ENCODE measurements around the gene BLOC1S1. TPM values are rescaled to one million over a fixed set of nuclear protein-coding genes. Genes with fewer than 3 reads are reported as not detected.

The BLOC1S1 gene
- total RNA-seq (ENCODE audit: insufficient read depth, low replicate concordance) = 67.4 TPM

DNA sequence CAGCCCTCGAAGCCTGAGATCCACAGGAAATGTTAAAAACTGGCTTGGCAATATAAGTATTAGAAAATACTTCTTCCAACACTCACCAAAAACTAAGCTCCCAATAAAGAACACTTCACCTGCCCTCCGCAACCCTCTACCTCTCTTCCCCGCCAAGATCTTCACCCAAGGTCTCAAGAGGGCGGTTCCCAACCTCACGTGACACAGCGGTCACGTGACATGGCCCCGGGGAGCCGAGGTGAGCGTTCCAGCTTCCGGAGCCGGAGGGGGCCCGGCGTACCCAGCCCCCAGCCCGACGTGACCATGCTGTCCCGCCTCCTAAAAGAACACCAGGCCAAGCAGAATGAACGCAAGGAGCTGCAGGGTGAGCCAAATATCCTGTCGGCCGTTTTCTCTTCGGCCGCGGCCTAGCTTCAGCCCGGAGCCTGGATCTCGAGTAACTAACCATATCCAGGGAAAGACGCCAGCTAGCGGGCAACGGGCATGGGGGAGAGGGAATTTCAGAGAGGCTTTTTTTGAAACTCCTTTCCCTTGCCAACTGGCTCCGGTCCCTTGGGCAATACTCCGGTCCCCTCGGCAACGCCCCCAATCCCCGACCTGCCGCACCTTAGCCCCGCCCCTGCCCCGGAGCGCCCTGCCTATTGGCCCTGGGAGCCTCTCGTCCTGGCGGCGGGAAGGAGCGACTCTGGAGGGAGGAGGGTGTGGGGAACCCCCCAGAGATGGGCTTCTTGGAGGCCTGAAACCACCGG is at the start of gene BLOC1S1:
BLOC1S1 (plus strand) TSS at position 214 of the 749 bp plus-strand sequence; CDS start at position 220, 6 bp downstream.
- DNase-seq (ENCODE audit: low spot score) = peak; percentile 95

DNA sequence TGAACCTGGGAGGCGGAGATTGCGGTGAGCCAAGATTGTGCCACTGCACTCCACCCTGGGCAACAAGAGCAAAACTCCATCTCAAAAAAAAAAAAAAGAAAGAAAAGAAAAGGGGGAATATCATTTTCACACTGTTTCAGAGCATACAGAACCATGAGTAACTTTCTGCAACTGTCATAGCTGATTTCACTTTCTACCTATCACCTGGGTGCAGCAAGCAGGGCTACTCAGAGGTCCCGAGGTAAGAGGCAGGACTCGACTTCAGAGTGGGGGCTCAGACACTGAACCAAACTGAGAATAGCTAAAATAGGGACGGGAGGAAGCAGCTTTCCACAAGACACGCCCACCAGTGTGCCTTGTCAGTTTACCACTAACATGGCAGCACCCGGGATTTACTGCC is 49.3 kb upstream of the BLOC1S1 start:
- no peak for DNase-seq (ENCODE audit: low spot score)

DNA sequence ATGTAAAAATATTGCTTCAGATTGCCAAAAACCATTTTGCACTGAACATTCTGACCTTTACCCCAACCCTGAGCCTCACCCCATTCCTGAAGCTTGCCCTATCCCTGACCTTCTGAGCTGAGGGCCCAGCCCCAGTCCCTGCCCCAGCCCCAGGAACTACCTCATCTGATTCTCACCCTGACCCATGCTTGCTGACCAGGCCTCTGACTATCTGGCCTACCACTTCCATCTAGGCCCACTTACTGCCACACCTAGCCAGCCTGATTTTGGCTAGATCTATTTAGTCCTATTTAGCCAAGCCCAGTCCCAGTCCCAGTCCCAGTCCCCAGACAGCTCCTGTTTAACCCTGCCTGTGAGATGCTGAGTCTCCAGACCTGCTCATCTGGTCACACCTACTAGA is 45.6 kb upstream of the BLOC1S1 start:
- DNase-seq (ENCODE audit: low spot score) = no peak

DNA sequence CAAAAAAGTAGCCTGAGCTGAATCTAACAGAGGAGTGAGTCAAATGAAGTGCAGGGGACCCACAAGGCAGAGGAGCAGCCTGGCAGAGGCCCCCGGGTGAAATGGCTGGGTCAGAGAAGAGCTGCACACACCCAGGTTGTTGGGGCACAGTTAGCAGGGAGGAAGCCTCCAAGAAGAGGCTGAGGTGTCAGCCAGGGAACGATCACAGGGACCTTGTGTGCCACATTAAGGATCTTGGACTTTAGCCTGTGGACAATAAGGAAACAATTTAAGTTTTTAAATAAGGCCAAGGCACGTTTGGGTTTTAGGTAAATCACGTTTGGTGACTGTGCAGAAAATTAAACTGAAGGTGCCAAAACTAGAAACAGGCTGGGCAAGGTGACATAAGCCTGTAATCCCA is 44.1 kb upstream of the BLOC1S1 start:
- no peak for DNase-seq (ENCODE audit: low spot score)

DNA sequence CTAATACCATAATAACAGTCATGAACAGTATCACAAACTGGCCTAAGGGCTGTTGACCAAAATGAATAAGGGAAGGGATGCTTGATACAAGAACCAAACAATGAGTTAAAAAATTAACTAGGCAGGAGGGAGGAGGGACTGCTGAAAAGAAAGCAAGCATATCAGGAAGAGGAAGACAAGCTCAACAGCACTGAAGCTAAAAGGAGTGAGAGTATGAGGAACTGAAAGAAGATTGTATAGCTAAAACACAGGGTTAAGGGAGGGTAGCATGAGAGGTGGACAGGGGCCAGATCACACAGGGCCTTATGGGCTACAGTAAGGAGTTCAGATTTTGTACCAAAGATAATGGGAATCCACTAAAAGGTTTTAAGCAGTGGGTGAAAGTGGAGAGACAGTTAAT is 42.2 kb upstream of the BLOC1S1 start:
- peak; percentile 19 for DNase-seq (ENCODE audit: low spot score)

DNA sequence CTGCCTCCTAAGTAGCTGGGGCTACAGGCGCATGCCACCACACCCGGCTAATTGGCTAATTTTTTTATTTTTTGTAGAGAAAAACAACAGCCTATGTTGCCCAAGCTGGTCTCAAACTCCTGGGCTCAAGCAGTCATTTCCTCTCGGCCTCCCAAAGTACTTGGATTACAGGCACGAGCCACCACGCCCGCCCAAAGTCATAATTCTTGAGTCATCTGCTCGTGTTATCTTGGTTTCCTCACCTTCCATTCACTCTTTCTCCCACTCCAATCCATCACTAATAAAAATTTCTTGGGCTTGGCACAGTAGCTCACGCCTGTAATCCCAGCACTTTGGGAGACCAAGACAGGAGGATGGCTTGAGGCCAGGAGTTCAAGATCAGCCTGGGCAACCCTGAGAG is 40.2 kb upstream of the BLOC1S1 start:
- no peak for DNase-seq (ENCODE audit: low spot score)

DNA sequence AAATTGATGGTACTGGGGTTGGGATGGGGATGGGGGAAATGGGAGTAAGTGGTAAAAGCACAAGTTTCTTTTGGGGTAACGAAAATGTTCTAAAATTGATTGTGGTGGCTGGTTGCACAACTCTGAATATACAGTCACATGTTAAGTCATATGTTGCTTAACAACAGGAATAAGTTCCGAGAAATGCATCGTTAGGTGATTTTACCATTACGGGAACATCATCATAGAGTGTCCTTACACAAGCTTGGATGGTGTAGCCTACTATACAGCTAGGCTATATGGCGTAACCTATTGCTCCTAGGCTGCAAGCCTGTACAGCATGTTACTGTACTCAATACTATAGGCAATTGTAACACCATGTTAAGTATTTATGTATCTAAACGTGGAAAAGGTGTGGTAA is 39.1 kb upstream of the BLOC1S1 start:
- DNase-seq (ENCODE audit: low spot score) = no peak

DNA sequence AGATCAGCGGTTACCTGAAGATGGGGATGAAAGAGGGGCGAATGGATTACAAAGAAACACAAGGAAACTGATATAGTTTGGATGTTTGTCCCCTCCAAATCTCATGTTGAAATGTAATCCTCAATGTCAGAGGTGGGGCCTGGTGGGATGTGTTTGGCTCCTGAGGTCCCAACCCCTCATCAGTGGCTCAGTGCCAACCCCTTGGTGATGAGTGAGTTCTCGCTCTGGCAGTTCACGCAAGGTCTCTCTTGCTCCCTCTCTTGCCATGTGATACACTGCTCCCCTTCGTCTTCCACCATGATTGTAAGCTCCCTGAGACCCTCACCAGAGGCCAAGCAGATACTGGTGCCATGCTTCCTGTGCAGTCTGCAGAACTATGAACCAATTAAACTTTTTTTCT is 36.2 kb upstream of the BLOC1S1 start:
- no peak for DNase-seq (ENCODE audit: low spot score)

DNA sequence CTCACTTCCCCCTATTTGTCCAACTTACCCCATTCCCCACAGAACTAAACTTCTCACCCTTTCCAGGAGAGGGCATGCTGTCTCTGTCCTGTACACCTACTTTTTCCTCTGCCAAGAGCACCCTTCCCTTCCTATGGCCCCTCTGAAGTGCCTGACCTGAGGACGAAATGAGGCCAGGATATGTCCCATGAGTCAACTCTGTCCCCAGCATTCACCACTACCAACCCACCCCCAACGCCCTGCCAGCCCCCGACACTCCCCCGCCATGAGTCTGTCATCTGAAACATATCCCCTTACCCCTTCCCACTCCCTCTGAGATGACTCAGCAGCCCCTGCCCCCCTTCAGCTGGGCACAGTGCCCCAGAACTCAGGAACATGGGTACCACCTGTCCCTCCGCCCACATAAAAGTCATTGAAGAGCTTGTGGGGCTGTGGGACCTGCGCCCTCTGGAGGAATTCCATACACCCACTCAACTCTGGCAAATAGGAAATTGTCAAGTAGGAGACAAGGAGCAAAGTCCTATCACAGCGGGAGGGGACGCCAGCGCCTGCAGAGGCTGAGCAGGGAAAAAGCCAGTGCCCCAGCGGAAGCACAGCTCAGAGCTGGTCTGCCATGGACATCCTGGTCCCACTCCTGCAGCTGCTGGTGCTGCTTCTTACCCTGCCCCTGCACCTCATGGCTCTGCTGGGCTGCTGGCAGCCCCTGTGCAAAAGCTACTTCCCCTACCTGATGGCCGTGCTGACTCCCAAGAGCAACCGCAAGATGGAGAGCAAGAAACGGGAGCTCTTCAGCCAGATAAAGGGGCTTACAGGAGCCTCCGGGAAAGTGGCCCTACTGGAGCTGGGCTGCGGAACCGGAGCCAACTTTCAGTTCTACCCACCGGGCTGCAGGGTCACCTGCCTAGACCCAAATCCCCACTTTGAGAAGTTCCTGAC is 34.4 kb upstream of the BLOC1S1 start:
- peak; percentile 32 for DNase-seq (ENCODE audit: low spot score)

DNA sequence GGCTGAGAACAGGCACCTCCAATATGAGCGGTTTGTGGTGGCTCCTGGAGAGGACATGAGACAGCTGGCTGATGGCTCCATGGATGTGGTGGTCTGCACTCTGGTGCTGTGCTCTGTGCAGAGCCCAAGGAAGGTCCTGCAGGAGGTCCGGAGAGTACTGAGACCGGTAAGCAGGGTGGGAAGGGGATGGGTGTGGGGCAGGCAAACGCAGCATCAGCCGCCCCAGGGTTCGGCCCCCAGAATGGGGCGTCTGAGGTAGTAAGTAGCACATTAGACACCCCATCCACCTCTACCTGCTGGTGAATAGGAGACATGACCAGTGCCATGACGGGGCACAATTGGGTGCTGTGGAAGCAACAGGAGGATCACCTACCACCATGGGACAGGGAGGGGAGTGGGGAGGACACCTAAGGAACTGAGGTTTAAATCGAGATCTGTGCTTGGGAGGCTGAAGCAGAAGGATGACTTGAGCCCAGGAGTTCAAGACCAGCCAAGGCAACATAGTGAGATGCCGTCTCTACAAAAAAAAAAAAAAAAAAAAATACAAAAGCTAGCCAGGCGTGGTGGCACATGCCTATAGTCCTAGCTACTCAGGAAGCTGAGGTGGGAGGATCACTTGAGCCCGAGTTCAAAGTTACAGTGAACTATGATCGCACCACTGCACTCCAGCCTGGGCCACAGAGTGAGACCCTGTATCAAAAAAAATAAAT is 33.6 kb upstream of the BLOC1S1 start:
- no peak for DNase-seq (ENCODE audit: low spot score)

DNA sequence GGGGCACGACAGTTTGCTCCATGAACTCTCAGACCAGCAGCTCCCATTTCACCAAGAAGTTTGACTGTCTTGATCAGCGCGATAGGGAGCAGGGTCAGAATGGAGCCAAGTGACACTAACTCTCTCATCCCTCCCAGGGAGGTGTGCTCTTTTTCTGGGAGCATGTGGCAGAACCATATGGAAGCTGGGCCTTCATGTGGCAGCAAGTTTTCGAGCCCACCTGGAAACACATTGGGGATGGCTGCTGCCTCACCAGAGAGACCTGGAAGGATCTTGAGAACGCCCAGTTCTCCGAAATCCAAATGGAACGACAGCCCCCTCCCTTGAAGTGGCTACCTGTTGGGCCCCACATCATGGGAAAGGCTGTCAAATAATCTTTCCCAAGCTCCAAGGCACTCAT is 32.2 kb upstream of the BLOC1S1 start:
- DNase-seq (ENCODE audit: low spot score) = no peak

DNA sequence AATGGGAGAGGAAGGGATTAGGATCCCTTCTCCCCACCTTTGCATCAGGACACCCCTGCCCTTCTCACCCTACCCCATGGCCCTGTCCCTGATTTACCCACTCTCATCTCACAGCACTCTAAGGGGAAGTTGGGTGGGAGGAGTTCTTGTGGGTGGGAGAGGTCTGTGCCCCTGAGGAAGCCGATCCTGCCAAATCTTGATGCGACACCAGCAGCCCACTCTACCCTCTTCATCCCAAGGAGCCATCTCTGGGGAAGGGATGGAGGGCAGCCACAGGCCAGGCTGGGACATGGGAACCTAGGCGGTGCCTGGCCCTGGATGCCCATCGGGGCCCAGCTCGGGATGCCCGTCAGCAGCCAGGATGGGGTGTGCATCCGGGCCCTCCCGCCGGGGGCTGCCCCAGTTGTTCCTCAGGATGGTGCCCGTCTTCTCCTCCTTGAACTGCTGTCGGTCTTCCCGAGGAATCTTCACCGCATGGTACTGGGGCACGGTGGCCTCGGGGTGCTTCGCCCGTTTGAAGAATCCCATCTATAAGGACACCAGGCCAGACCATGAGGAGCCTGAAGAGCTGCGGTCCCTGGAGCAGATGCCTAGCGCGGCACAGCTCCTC is 31.0 kb upstream of the BLOC1S1 start:
- no peak for DNase-seq (ENCODE audit: low spot score)

DNA sequence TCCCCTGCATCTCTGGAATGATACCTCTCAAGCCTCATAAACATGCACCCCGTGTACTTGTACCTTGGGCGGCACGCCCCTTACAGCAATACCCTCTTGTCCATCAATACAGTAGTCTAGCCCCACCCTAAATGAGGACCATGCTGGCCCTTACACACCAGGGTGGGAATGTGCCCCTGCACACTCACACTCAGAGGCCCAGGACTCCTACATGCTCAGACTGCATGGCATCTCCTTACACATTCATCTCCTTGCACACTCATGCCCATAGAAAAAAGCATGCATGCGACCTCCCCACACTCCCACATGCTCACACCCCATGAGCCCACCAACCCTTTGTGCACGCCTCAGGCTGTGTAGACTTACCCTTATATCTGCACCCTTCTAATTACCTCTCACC is 30.2 kb upstream of the BLOC1S1 start:
- DNase-seq (ENCODE audit: low spot score) = no peak

DNA sequence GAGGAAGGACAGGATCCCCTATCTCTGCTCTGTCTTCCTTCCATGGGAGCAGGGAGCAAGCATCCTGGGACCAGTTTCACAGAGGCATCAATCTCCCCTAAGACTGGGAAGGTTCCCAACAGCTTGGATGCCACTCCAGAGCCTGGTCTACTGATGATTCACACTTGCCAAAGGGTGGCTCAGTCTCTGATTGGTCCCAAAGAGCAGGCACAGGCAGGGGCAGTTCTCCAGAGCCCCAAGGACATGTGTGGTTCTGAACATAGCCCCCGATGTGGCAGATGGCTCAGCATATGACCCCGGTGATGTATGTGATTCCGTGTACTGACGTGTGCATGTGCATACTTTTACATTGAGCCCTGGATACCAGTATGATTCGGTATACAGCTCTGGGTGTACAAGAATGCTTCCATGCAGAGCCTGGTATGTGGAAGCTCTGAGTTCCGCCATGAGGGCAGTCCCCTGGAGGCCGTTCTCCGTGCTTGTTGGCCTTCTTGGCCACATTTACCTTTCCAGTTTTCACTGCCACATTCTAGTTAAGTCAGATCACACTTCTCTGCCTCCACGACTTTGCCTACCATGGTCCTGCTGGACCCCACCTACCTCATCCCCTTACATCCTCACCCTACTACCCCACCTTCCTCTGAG is 29.4 kb upstream of the BLOC1S1 start:
- no peak for DNase-seq (ENCODE audit: low spot score)

DNA sequence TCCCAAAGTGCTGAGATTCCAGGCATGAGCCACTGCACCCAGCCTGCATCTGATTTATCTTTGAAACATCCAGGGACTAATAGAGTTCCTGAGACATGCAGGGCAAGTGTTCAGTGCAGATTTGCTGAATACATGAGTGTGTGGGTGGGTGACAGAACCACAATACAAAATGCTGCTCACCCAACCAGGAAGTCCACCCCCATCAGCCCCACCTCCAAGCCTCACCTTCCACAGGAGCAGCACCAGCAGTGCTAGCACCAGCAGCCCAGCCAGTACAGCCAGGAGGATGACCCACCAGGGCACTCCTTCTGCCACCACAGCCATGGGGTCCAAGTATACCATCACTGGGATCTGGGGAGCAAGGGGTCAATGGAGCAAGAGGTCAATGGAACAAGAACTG is 28.1 kb upstream of the BLOC1S1 start:
- no peak for DNase-seq (ENCODE audit: low spot score)

DNA sequence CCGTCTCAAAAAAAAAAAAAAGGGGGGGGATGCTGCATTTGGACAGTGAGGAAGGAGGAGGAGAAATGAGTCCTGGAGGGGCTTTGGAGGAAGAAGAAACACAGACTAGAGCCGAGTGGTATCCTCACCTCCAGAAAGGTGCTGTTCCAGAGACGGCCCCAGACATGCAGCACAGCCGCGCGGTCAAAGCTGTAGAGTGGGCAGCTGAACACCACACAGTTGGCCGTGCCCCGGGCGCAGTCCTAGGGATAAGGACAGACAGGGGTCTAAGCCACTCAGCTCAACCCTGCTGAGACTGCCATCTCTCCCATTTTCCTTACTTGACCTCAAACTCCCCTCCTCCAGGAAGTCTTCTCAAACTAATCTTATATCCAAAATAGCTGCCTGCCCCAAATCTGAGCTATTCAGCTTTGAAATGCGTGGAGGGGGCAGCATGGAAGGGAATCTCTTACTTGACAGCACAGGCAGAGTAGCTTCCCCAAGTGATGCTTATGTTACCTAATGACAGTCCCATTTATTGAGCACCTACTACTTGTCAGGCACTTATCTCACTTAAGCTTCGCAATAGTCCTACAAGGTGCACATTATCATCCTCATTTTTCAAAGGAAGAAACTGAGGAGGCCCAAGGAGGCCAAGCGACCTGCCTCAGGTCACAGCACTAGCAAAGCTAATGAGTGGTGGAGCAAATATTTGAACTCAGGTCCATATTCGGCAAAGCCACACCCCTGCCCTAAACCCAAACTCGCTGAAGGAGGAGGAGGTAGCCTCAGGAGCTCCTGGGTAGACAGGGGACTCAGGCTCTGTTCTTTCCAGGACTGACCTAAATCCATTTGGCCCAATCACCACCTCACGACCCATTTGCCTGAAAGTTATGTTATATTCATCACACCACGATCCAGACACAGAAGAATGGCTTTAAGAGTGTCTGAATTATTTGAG is 26.9 kb upstream of the BLOC1S1 start:
- no peak for DNase-seq (ENCODE audit: low spot score)

DNA sequence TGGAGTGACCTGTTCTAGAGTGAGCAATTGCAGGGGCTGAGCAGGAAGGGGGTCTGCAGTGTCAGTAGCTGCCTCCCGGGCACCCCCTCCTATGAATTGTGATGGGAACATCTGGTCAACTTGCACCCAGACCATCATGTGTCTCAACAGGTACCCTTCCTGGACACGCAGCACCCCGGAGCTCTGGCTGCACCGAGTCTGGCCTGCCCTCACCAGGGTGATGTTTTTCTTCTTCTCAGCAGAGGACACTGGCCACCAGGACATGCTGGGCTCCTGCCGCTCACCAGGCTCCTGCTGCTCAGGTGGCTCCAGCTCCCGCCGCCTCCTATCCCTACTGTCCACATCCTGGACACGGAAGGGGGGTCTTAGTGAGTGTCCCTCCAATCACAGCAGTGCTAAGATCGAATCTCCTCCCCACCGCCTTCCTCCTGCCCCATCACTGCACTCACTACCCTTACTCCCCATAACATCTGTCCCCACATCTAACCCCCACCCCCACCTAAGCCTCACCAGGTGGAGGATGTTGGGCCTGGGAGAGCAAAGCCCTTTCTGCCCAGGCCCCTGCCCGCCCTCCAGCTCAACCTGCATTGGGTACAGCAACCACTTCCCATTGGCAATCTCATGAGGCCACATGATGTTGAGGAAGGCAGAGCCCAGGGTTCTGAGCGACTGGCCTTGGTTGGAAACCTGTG is 23.1 kb upstream of the BLOC1S1 start:
- DNase-seq (ENCODE audit: low spot score) = no peak

DNA sequence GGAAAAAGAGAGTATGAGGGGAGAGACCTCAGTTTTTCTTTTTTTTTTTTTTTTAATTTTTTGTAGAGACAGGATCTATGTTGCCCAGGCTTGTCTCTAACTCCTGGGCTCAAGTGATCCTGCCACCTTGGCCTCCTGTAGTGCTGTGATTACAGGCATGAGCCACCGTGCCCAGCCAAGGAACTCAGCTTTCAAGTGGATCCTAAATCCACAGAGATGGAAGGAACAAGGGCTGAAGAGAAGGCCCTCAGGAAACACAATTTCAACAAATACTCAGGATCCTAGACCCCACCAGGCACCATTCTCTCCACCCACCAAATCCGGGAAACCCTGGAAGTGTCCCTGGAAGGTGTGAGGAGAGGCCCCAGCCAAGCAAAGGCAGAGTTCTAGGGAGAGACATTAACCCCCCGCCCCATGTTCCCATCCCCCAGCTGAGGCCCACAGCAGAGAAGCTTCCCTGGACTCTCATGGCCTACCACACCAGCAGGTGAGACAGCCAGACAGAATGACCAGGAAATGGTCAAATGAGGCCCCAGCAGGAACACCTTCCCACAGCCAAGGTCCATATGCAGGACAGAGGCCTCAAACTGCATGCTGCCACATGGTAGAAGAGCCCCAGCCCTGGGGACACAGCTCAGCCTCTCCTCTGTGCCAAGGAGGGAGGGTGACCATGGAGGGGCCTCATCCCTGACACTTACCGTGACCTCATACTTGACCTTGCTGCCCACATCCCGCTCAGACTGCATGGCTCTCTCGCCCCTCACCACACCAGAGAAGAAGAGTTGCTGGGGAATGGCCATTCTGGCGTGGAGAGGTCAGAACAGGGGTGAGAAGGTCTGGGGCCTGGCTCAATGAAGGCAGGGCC is 22.3 kb upstream of the BLOC1S1 start:
- no peak for DNase-seq (ENCODE audit: low spot score)

DNA sequence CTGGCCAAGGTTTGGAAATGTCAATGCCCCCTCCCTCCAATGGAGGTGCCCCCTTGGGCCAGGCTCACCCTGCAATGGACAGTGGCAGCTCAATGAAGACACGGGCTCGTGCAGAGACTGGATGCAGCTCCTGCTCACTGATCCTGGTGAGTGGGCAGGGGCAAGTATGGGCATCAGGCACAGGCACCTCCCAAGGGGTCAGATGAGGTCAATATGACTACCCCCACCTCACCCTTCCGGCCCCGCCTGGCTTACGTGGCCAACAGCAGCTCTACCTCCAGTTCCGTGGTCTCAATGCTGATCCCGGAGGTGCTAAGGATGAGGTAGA is 21.7 kb upstream of the BLOC1S1 start:
- DNase-seq (ENCODE audit: low spot score) = no peak

All from umbilical cord (tissue), 2 donors.